Astrocyte (in vitro differentiated cells and primary cell): Measurements from ENCODE around the gene TTC13.

Experiments
- CTCF ChIP-seq: IDR thresholded peaks from 2 replicates; pipeline ENCODE4 v1.5.1; 2011; ENCODE audit warnings: low read depth, mild to moderate bottlenecking, inconsistent platforms, low read length, moderate library complexity; ENCODE audit not compliant: insufficient read depth
- EZH2 ChIP-seq: IDR thresholded peaks from 2 replicates; pipeline ENCODE4 v1.6.1; 2012; ENCODE audit warnings: mild to moderate bottlenecking, low read length, inconsistent platforms; ENCODE audit not compliant: insufficient read depth

- TF ChIP-seq CTCF (no peak), EZH2 (no peak)
Measured at GRCh38 chr1:230858236-230858820, 120.3 kb downstream of the TTC13 start.
